Endothelial cell of umbilical vein (primary cell): Measurements from ENCODE around the gene CYP4F3. TPM values are rescaled to one million over a fixed set of nuclear protein-coding genes. Genes with fewer than 3 reads are reported as not detected.

ENCODE experiments used
- BruUV-seq: library from RNA; stranded (reverse); fragments of 400-500 nt; replicated peaks from 2 replicates; lab custom pipeline; 2021; lab: Mats Ljungman, UMichigan
- CTCF ChIA-PET: fragments of 300-600, 350-600 bp; sonication (Branson Sonifier 250); formaldehyde crosslinking; loops from one replicate; lab custom pipeline; 2021; ENCODE audit warnings: antibody characterized with exemption, inconsistent platforms; lab: Charles Lee
- POLR2A ChIA-PET: fragments of 300-600, 350-600 bp; sonication (Branson Sonifier 250); formaldehyde crosslinking; loops from one replicate; lab custom pipeline; 2021; ENCODE audit warnings: antibody characterized with exemption, inconsistent platforms; lab: Charles Lee
- DNase-seq: peaks from one replicate; pipeline ENCODE4 v3.0.0-alpha.2; 2011; ENCODE audit warnings: low read depth, low spot score
- FAIRE-seq: peaks from 2 replicates; lab custom pipeline; 2011; peaks lifted over from hg19 to GRCh38; lab: Jason Lieb, UNC
- H2AFZ ChIP-seq: 2 replicates; pipeline ENCODE4 v1.6.0; 2012; ENCODE audit warnings: low read depth, low read length, control low read depth, inconsistent platforms
- H3K27ac ChIP-seq: 2 replicates; pipeline ENCODE4 v1.5.1; 2011; ENCODE audit warnings: low read depth, mild to moderate bottlenecking, control low read depth, low read length, moderate library complexity; ENCODE audit not compliant: insufficient read depth
- H3K27me3 ChIP-seq, 2 experiments: 2 replicates each; pipeline versions ENCODE4 v1.6.0 to v1.6.1; 2011; ENCODE audit warnings: low read length in 2 of 2, mixed read lengths in 1 of 2; ENCODE audit not compliant: control insufficient read depth in 2 of 2, insufficient read depth in 2 of 2
- H3K36me3 ChIP-seq, 2 experiments: 2 replicates in 1 of 2; 3 replicates in 1 of 2; pipeline ENCODE4 v1.5.1; 2011; ENCODE audit warnings: low read length in 2 of 2, mild to moderate bottlenecking in 1 of 2, moderate library complexity in 1 of 2; ENCODE audit not compliant: control insufficient read depth in 2 of 2, insufficient read depth in 2 of 2; ENCODE audit errors: extremely low read depth in 1 of 2
- H3K4me1 ChIP-seq: 3 replicates; pipeline ENCODE4 v1.5.1; 2011; ENCODE audit warnings: mild to moderate bottlenecking, low read length; ENCODE audit not compliant: control insufficient read depth, insufficient read depth; ENCODE audit errors: extremely low read depth
- H3K4me2 ChIP-seq: 2 replicates; pipeline ENCODE4 v1.6.1; 2011; ENCODE audit warnings: low read length, control low read depth, mixed read lengths; ENCODE audit not compliant: insufficient read depth
- H3K4me3 ChIP-seq, 3 experiments: fragments of 200-600 bp in 1 of 3; sonication (generic), shearing (Covaris generic) in 1 of 3; replicated peaks in 1 of 3; 2 replicates each; pipeline ENCODE4 v1.5.1; 2011 to 2016; ENCODE audit warnings: control low read depth in 3 of 3, low read length in 3 of 3, mild to moderate bottlenecking in 2 of 3, inconsistent platforms in 1 of 3, low read depth in 1 of 3, moderate library complexity in 1 of 3; ENCODE audit not compliant: insufficient read depth in 1 of 3
- H3K79me2 ChIP-seq: 2 replicates; pipeline ENCODE4 v1.6.0; 2012; ENCODE audit warnings: low read length, inconsistent platforms; ENCODE audit not compliant: control insufficient read depth, insufficient read depth
- H3K9ac ChIP-seq: replicated peaks from 2 replicates; pipeline ENCODE3; 2011; ENCODE audit warnings: low read length, control low read depth; ENCODE audit not compliant: insufficient read depth; ENCODE audit errors: extremely low read depth
- H3K9me1 ChIP-seq: replicated peaks from 3 replicates; pipeline ENCODE4 v1.6.0; 2011; ENCODE audit warnings: mild to moderate bottlenecking, low read length; ENCODE audit not compliant: control insufficient read depth, insufficient read depth; ENCODE audit errors: extremely low read depth
- H3K9me3 ChIP-seq: replicated peaks from 2 replicates; pipeline ENCODE4 v1.5.1; 2012; ENCODE audit warnings: low read length, inconsistent platforms; ENCODE audit not compliant: control insufficient read depth, insufficient read depth
- H4K20me1 ChIP-seq: replicated peaks from 2 replicates; pipeline ENCODE3; 2011; ENCODE audit warnings: mild to moderate bottlenecking, low read length; ENCODE audit not compliant: control insufficient read depth, insufficient read depth; ENCODE audit errors: extremely low read depth
- EZH2 ChIP-seq: IDR thresholded peaks from 2 replicates; pipeline ENCODE4 v1.6.1; 2012; ENCODE audit warnings: borderline replicate concordance, low read depth, mild to moderate bottlenecking, moderate library complexity, low read length, inconsistent platforms; ENCODE audit not compliant: severe bottlenecking
- FOS ChIP-seq: IDR thresholded peaks from 2 replicates; pipeline ENCODE4 v1.6.1; 2011; ENCODE audit warnings: mild to moderate bottlenecking, low read length, moderate library complexity, borderline replicate concordance; ENCODE audit not compliant: insufficient read depth
- GATA2 ChIP-seq: IDR thresholded peaks from 2 replicates; pipeline ENCODE4 v1.7.0; 2011; ENCODE audit warnings: low read depth, mild to moderate bottlenecking, moderate library complexity, mixed read lengths, low read length; ENCODE audit not compliant: insufficient read length, insufficient read depth
- JUN ChIP-seq: IDR thresholded peaks from 2 replicates; pipeline ENCODE4 v1.6.1; 2011; ENCODE audit warnings: borderline replicate concordance, low read depth; ENCODE audit not compliant: insufficient read length, insufficient read depth
- MYC ChIP-seq: IDR thresholded peaks from one replicate; pipeline ENCODE4 v1.6.1; 2011; ENCODE audit warnings: mild to moderate bottlenecking, low read depth, low read length
- POLR2A ChIP-seq: IDR thresholded peaks from 2 replicates; pipeline ENCODE4 v1.6.1; 2012; ENCODE audit warnings: low read depth, mild to moderate bottlenecking, control low read depth, low read length
- POLR2AphosphoS5 ChIP-seq: IDR thresholded peaks from 2 replicates; pipeline ENCODE4 v1.6.1; 2012; ENCODE audit warnings: low read depth, mild to moderate bottlenecking, control low read depth, low read length, moderate library complexity; ENCODE audit not compliant: insufficient read depth
- dilution Hi-C: fragments of 300-500 bp; cut with MboI; formaldehyde crosslinking; loops from one replicate; pipeline ENCODE4 v1.15.0; 2019; ENCODE audit warnings: low sequenced_read_pairs; ENCODE audit not compliant: extremely low pct_ligation_motif_present
- intact Hi-C: fragments of 100-400 bp; cut with micrococcal nuclease; formaldehyde crosslinking; loops from one replicate; pipeline ENCODE4 v1.10.0; 2022
- polyA plus RNA-seq, 4 experiments: library from polyadenylated mRNA; depleted of rRNA in 3 of 4; stranded (reverse) in 3 of 4; unstranded in 1 of 4; fragments of >200 nt; gene quantifications; 2 replicates each; pipeline versions ENCODE4 v1.2.1 to v1.2.3, GENCODE V29; 2011 to 2012; ENCODE audit warnings: missing spikeins in 1 of 4
- total RNA-seq: library from RNA; stranded (reverse); gene quantifications from 2 replicates; pipeline ENCODE4 v1.2.3, GENCODE V29; 2021
- TF ChIP-seq, protein P1 (sequence below), 2 donors: IDR thresholded peaks; 1 replicate in 1 of 2; 2 replicates in 1 of 2; pipeline ENCODE4 v1.5.1; 2011; ENCODE audit warnings: low read length in 2 of 2, mild to moderate bottlenecking in 2 of 2, moderate library complexity in 2 of 2, control low read depth in 1 of 2, inconsistent platforms in 1 of 2, low read depth in 1 of 2; ENCODE audit not compliant: insufficient read depth in 1 of 2; ENCODE audit errors: extremely low read depth in 1 of 2
- TF ChIP-seq, protein P2 (sequence below): IDR thresholded peaks from 2 replicates; pipeline ENCODE4 v1.6.1; 2011; ENCODE audit not compliant: insufficient read depth, insufficient read length

CYP4F3 gene
- total and polyA plus RNA-seq, 2 donors (not counting 3 experiments of a cell fraction or from before 2014, with no cell fraction given) = not detected

DNA sequence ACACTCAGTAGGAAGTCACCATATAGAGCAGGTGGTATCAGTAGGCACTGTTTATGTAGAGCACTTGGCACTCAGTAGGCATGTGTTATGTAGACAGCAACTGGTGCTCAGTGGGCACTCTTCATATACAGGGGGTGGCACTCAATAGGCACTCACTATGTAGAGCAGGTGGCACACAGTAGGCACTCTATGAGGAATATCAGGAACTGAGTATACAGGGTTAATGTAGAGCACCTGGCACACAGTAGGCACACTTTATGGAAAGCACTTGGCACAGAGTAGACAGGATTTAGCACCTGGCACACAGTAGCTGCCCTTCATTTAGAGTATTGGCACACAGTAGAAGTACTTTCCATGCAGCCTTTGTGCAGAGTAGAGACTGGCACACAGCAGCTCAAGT is 1.1 kb upstream of the CYP4F3 start:
- Histone ChIP-seq H3K9ac (no peak overlapping the region), H3K27ac (no peak overlapping the region), H3K79me2 (no peaks in the 10 kb centered on the region), H3K9me3 (no peaks in the 10 kb centered on the region), H3K4me1 (no peaks in the 10 kb centered on the region), H3K4me3 (no peak overlapping the region), H2AFZ (no peak overlapping the region), H3K9me1 (no peaks in the 10 kb centered on the region), H3K27me3 (no peaks in the 10 kb centered on the region), H3K4me2 (no peak overlapping the region), H4K20me1 (no peaks in the 10 kb centered on the region), H3K36me3 (no peaks in the 10 kb centered on the region)
- intact Hi-C loops = no loop called here
- no TSS peak for BruUV-seq
- ChIA-PET CTCF (no interaction called here), POLR2A (no interaction called here)
- dilution Hi-C loops = no loop called here
- DNase-seq (no peak), FAIRE-seq (no peak)
- TF ChIP-seq, protein P1, sequence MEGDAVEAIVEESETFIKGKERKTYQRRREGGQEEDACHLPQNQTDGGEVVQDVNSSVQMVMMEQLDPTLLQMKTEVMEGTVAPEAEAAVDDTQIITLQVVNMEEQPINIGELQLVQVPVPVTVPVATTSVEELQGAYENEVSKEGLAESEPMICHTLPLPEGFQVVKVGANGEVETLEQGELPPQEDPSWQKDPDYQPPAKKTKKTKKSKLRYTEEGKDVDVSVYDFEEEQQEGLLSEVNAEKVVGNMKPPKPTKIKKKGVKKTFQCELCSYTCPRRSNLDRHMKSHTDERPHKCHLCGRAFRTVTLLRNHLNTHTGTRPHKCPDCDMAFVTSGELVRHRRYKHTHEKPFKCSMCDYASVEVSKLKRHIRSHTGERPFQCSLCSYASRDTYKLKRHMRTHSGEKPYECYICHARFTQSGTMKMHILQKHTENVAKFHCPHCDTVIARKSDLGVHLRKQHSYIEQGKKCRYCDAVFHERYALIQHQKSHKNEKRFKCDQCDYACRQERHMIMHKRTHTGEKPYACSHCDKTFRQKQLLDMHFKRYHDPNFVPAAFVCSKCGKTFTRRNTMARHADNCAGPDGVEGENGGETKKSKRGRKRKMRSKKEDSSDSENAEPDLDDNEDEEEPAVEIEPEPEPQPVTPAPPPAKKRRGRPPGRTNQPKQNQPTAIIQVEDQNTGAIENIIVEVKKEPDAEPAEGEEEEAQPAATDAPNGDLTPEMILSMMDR (IDR thresholded peaks at IDR 0.05; ENCODE audit: extremely low read depth in 1 of 2, insufficient read depth in 1 of 2, low read depth in 1 of 2, low read length in 2 of 2) = no peak
- TF ChIP-seq JUN (no peak), POLR2A (no peak), FOS (no peak), GATA2 (no peak), EZH2 (no peak), MYC (no peak), POLR2AphosphoS5 (no peak)
- TF ChIP-seq, protein P2, sequence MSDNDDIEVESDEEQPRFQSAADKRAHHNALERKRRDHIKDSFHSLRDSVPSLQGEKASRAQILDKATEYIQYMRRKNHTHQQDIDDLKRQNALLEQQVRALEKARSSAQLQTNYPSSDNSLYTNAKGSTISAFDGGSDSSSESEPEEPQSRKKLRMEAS = no peak
